HCT116 (cell line): ENCODE results near the gene MEG3. TPM values are rescaled to one million over a fixed set of nuclear protein-coding genes. Genes with fewer than 3 reads are reported as not detected.

Experiments
- ATAC-seq: fragments of 200-7000 bp; cut with Tn5 transposase; 2 replicates; pipeline ENCODE4 v1.9.1; 2020; ENCODE audit warnings: mild to moderate bottlenecking, moderate library complexity
- BruUV-seq: library from RNA; stranded (reverse); fragments of 400-500 nt; replicated peaks from 2 replicates; lab custom pipeline; 2021; lab: Mats Ljungman, UMichigan
- CTCF ChIA-PET: fragments of 300-600 bp; sonication (Branson Sonifier 250); formaldehyde crosslinking; loops from one replicate; lab custom pipeline; 2021; ENCODE audit warnings: antibody characterized with exemption; lab: Charles Lee
- POLR2A ChIA-PET: fragments of 300-600, 350-600 bp; sonication (Branson Sonifier 250); formaldehyde crosslinking; loops from one replicate; lab custom pipeline; 2021; ENCODE audit warnings: antibody characterized with exemption; lab: Charles Lee
- RAD21 ChIA-PET, 2 experiments: fragments of 300-600 bp; sonication (Branson Sonifier 250); formaldehyde crosslinking; loops; one replicate each; lab custom pipeline; 2023; ENCODE audit warnings: low total read pairs in 2 of 2; ENCODE audit not compliant: uncharacterized antibody in 2 of 2, unreplicated experiment in 2 of 2, low non-redundant PET in 1 of 2; lab: Charles Lee
- DNase-seq: peaks from one replicate; pipeline ENCODE4 v3.0.0-alpha.2; 2010; ENCODE audit warnings: low read depth, low spot score
- H2AFZ ChIP-seq: fragments of 200-600 bp; shearing (Covaris generic), sonication (generic); 2 replicates; pipeline ENCODE4 v1.6.1; 2017; ENCODE audit warnings: low read depth, mixed run types, mixed read lengths, antibody characterized with exemption, low read length; ENCODE audit not compliant: poor library complexity, severe bottlenecking
- H3K27ac ChIP-seq: 2 replicates; pipeline ENCODE4 v1.5.1; 2012; ENCODE audit warnings: low read depth, low read length
- H3K27me3 ChIP-seq: fragments of 200-600 bp; sonication (generic); 2 replicates; pipeline ENCODE4 v1.6.1; 2016; ENCODE audit warnings: mixed run types, low read length, mixed read lengths; ENCODE audit not compliant: insufficient read depth
- H3K36me3 ChIP-seq, 2 experiments: fragments of 200-500 bp in 1 of 2; fragments of 200-600 bp in 1 of 2; sonication (Bioruptor generic) in 1 of 2; sonication (generic) in 1 of 2; 2 replicates each; pipeline versions ENCODE4 v1.5.1 to v1.6.1; 2014 to 2016; ENCODE audit warnings: low read length in 2 of 2, inconsistent platforms in 1 of 2, mixed read lengths in 1 of 2, mixed run types in 1 of 2; ENCODE audit not compliant: insufficient read depth in 2 of 2, control insufficient read depth in 1 of 2
- H3K4me1 ChIP-seq, 2 experiments: fragments of 200-600 bp in 1 of 2; sonication (generic) in 1 of 2; 2 replicates each; pipeline versions ENCODE4 v1.5.1 to v1.6.1; 2012 to 2017; ENCODE audit warnings: low read length in 2 of 2, inconsistent platforms in 1 of 2, mild to moderate bottlenecking in 1 of 2, mixed read lengths in 1 of 2, mixed run types in 1 of 2, moderate library complexity in 1 of 2; ENCODE audit not compliant: insufficient read depth in 2 of 2, control insufficient read depth in 1 of 2
- H3K4me2 ChIP-seq: fragments of 200-600 bp; sonication (generic); 2 replicates; pipeline ENCODE4 v1.6.1; 2017; ENCODE audit warnings: mixed run types, low read length, mixed read lengths
- H3K4me3 ChIP-seq, 2 experiments: fragments of 200-600 bp in 1 of 2; sonication (generic) in 1 of 2; replicated peaks in 1 of 2; 2 replicates each; pipeline ENCODE4 v1.5.1; 2011 to 2016; ENCODE audit warnings: low read length in 2 of 2, control low read depth in 1 of 2, low read depth in 1 of 2, mild to moderate bottlenecking in 1 of 2, mixed read lengths in 1 of 2, mixed run types in 1 of 2
- H3K79me2 ChIP-seq: fragments of 200-600 bp; sonication (generic); 2 replicates; pipeline ENCODE4 v1.6.1; 2017; ENCODE audit warnings: mild to moderate bottlenecking, mixed run types, low read length, moderate library complexity, mixed read lengths; ENCODE audit not compliant: insufficient read depth
- H3K9ac ChIP-seq: fragments of 200-600 bp; sonication (generic); 2 replicates; pipeline ENCODE4 v1.6.1; 2016; ENCODE audit warnings: low read length, mixed read lengths
- H3K9me2 ChIP-seq: fragments of 200-600 bp; sonication (generic), shearing (Covaris generic); 2 replicates; pipeline ENCODE4 v1.6.1; 2017; ENCODE audit warnings: mixed run types, mild to moderate bottlenecking, moderate library complexity; ENCODE audit not compliant: insufficient read depth
- H3K9me3 ChIP-seq, 2 experiments: fragments of 200-500 bp in 1 of 2; fragments of 200-600 bp in 1 of 2; sonication (Bioruptor generic) in 1 of 2; sonication (generic) in 1 of 2; 2 replicates each; pipeline ENCODE4 v1.6.1; 2014 to 2017; ENCODE audit warnings: low read length in 2 of 2, mixed read lengths in 2 of 2, inconsistent platforms in 1 of 2, low read depth in 1 of 2, mild to moderate bottlenecking in 1 of 2, mixed run types in 1 of 2, moderate library complexity in 1 of 2; ENCODE audit not compliant: control insufficient read depth in 1 of 2, insufficient read depth in 1 of 2
- H4K20me1 ChIP-seq: fragments of 200-600 bp; sonication (generic), shearing (Covaris generic); 2 replicates; pipeline ENCODE4 v1.6.1; 2017; ENCODE audit warnings: mixed run types, mild to moderate bottlenecking, moderate library complexity; ENCODE audit not compliant: insufficient read depth
- EGR1 ChIP-seq: IDR thresholded peaks from 2 replicates; pipeline ENCODE4 v1.6.1; 2012; ENCODE audit warnings: low read depth
- EZH2phosphoT487 ChIP-seq: fragments of 200-600 bp; IDR thresholded peaks from 2 replicates; pipeline ENCODE4 v1.6.1; 2018; ENCODE audit warnings: antibody characterized with exemption, borderline replicate concordance
- FOSL1 ChIP-seq: IDR thresholded peaks from 2 replicates; pipeline ENCODE4 v1.6.1; 2012; ENCODE audit warnings: low read depth
- POLR2A ChIP-seq: IDR thresholded peaks from 2 replicates; pipeline ENCODE4 v1.7.0; 2011; ENCODE audit warnings: borderline replicate concordance; ENCODE audit not compliant: insufficient read depth, insufficient read length; ENCODE audit errors: extremely low read depth
- POLR2AphosphoS5 ChIP-seq: IDR thresholded peaks from 2 replicates; pipeline ENCODE4 v1.6.1; 2011; ENCODE audit warnings: mild to moderate bottlenecking, low read depth, low read length, moderate library complexity
- RAD21 ChIP-seq: IDR thresholded peaks from 2 replicates; pipeline ENCODE4 v1.6.1; 2012; ENCODE audit warnings: low read depth, mild to moderate bottlenecking
- SIN3A ChIP-seq: IDR thresholded peaks from 2 replicates; pipeline ENCODE4 v1.6.1; 2012; ENCODE audit warnings: low read depth
- SP1 ChIP-seq: IDR thresholded peaks from 2 replicates; pipeline ENCODE4 v1.6.1; 2012; ENCODE audit warnings: low read depth
- SRF ChIP-seq: IDR thresholded peaks from 2 replicates; pipeline ENCODE4 v1.6.1; 2012; ENCODE audit warnings: low read depth
- ZFX ChIP-seq: fragments of 450-650 bp; IDR thresholded peaks from 2 replicates; pipeline ENCODE4 v1.6.1; 2017
- intact Hi-C: fragments of 100-400 bp; cut with micrococcal nuclease; formaldehyde crosslinking; loops from 2 replicates; pipeline ENCODE4 v1.10.0; 2022
- total RNA-seq: library from RNA; stranded (reverse); gene quantifications from one replicate; pipeline ENCODE4 v1.2.1, GENCODE V29; 2021; ENCODE audit not compliant: unreplicated experiment
- TF ChIP-seq, protein P1 (sequence below): IDR thresholded peaks from 2 replicates; pipeline ENCODE4 v1.6.1; 2012; ENCODE audit warnings: low read depth
- TF ChIP-seq, protein P2 (sequence below): IDR thresholded peaks from 2 replicates; pipeline ENCODE4 v1.6.1; 2012
- TF ChIP-seq, protein P3 (sequence below): IDR thresholded peaks from 2 replicates; pipeline ENCODE4 v1.6.1; 2012

MEG3 gene
- total RNA-seq, 1 experiment from 2014 or later = 2.5 TPM

GRCh38 chr14:100858838-100859220 is 32.9 kb downstream of the MEG3 start:
- RAD21 ChIA-PET = no interaction called here
- TF ChIP-seq FOSL1 (no peak), ZFX (no peak), SIN3A (no peak), POLR2AphosphoS5 (no peak), SP1 (no peak), EZH2phosphoT487 (no peak), RAD21 (no peak), POLR2A (no peak), EGR1 (no peak), SRF (no peak)
- TF ChIP-seq, protein P1, sequence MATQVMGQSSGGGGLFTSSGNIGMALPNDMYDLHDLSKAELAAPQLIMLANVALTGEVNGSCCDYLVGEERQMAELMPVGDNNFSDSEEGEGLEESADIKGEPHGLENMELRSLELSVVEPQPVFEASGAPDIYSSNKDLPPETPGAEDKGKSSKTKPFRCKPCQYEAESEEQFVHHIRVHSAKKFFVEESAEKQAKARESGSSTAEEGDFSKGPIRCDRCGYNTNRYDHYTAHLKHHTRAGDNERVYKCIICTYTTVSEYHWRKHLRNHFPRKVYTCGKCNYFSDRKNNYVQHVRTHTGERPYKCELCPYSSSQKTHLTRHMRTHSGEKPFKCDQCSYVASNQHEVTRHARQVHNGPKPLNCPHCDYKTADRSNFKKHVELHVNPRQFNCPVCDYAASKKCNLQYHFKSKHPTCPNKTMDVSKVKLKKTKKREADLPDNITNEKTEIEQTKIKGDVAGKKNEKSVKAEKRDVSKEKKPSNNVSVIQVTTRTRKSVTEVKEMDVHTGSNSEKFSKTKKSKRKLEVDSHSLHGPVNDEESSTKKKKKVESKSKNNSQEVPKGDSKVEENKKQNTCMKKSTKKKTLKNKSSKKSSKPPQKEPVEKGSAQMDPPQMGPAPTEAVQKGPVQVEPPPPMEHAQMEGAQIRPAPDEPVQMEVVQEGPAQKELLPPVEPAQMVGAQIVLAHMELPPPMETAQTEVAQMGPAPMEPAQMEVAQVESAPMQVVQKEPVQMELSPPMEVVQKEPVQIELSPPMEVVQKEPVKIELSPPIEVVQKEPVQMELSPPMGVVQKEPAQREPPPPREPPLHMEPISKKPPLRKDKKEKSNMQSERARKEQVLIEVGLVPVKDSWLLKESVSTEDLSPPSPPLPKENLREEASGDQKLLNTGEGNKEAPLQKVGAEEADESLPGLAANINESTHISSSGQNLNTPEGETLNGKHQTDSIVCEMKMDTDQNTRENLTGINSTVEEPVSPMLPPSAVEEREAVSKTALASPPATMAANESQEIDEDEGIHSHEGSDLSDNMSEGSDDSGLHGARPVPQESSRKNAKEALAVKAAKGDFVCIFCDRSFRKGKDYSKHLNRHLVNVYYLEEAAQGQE = no peak
- TF ChIP-seq, protein P2, sequence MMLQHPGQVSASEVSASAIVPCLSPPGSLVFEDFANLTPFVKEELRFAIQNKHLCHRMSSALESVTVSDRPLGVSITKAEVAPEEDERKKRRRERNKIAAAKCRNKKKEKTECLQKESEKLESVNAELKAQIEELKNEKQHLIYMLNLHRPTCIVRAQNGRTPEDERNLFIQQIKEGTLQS = no peak
- TF ChIP-seq, protein P3, sequence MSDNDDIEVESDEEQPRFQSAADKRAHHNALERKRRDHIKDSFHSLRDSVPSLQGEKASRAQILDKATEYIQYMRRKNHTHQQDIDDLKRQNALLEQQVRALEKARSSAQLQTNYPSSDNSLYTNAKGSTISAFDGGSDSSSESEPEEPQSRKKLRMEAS = no peak
- H3K9ac ChIP-seq = no peak overlapping the region
- H3K4me3 ChIP-seq = no peak overlapping the region
- CTCF ChIA-PET = no interaction called here
- peaks cover 0 to 7% of the 10 kb centered on the region in 2 experiments; a peak in 2 of 4 replicates for H3K4me1 ChIP-seq
- no peaks in the 10 kb centered on the region; the same call in 1 of the 2 replicates for H3K27me3 ChIP-seq
- H3K4me2 ChIP-seq = no peak overlapping the region
- ATAC-seq = no peak
- H4K20me1 ChIP-seq = no peaks in the 10 kb centered on the region
- no peaks in the 10 kb centered on the region for H3K36me3 ChIP-seq
- H3K9me3 ChIP-seq = no peaks in the 10 kb centered on the region
- no TSS peak for BruUV-seq
- intact Hi-C loops = no loop called here
- H2AFZ ChIP-seq = no peak overlapping the region
- H3K79me2 ChIP-seq = no peaks in the 10 kb centered on the region
- POLR2A ChIA-PET = no interaction called here
- H3K27ac ChIP-seq = no peak overlapping the region
- no peak for DNase-seq
- H3K9me2 ChIP-seq = no peaks in the 10 kb centered on the region
